Mesenchymal stem cell (in vitro differentiated cells and primary cell): ENCODE data around the gene MBIP.

ENCODE experiments used
- DNase-seq: peaks from one replicate; pipeline ENCODE4 v3.0.0-alpha.2; 2013
- H2AFZ ChIP-seq: one replicate; pipeline ENCODE4 v1.6.1; 2013; ENCODE audit warnings: low read depth, mild to moderate bottlenecking, control low read depth, inconsistent platforms, low read length, moderate library complexity
- H2AK5ac ChIP-seq: 2 replicates; pipeline ENCODE4 v1.6.1; 2013; ENCODE audit warnings: low read length, moderate library complexity, mild to moderate bottlenecking, inconsistent platforms; ENCODE audit not compliant: severe bottlenecking
- H2BK120ac ChIP-seq: one replicate; pipeline ENCODE4 v1.6.1; 2013; ENCODE audit warnings: low read depth, mild to moderate bottlenecking, inconsistent platforms, low read length, moderate library complexity
- H2BK12ac ChIP-seq, 2 experiments: one replicate each; pipeline ENCODE4 v1.6.1; 2013; ENCODE audit warnings: inconsistent platforms in 2 of 2, low read length in 2 of 2, mild to moderate bottlenecking in 2 of 2, moderate library complexity in 2 of 2, control low read depth in 1 of 2
- H2BK15ac ChIP-seq: one replicate; pipeline ENCODE4 v1.6.1; 2013; ENCODE audit warnings: mild to moderate bottlenecking, low read depth, inconsistent platforms; ENCODE audit not compliant: poor library complexity, severe bottlenecking
- H2BK5ac ChIP-seq: 2 replicates; pipeline ENCODE4 v1.6.1; 2013; ENCODE audit warnings: low read depth, mild to moderate bottlenecking, low read length, control low read depth, inconsistent platforms; ENCODE audit not compliant: poor library complexity, severe bottlenecking
- H3K14ac ChIP-seq, 2 experiments: one replicate each; pipeline ENCODE4 v1.6.1; 2013; ENCODE audit warnings: inconsistent platforms in 2 of 2, low read length in 2 of 2, control low read depth in 1 of 2, mild to moderate bottlenecking in 1 of 2, moderate library complexity in 1 of 2
- H3K18ac ChIP-seq, 2 experiments: one replicate each; pipeline ENCODE4 v1.6.1; 2013; ENCODE audit warnings: inconsistent platforms in 2 of 2, low read length in 2 of 2, control low read depth in 1 of 2, low read depth in 1 of 2, mild to moderate bottlenecking in 1 of 2
- H3K23ac ChIP-seq, 2 experiments: one replicate each; pipeline ENCODE4 v1.6.1; 2013; ENCODE audit warnings: inconsistent platforms in 2 of 2, low read length in 2 of 2, mild to moderate bottlenecking in 2 of 2, moderate library complexity in 2 of 2, control low read depth in 1 of 2
- H3K27ac ChIP-seq: 2 replicates; pipeline ENCODE4 v1.5.1; 2013; ENCODE audit warnings: mild to moderate bottlenecking, moderate library complexity, low read length, control low read depth, inconsistent platforms; ENCODE audit not compliant: poor library complexity, severe bottlenecking
- H3K27me3 ChIP-seq, 2 experiments: 2 replicates each; pipeline versions ENCODE4 v1.6.1 to v1.7.0; 2013; ENCODE audit warnings: low read length in 2 of 2, mild to moderate bottlenecking in 2 of 2, moderate library complexity in 2 of 2, control low read depth in 1 of 2, inconsistent platforms in 1 of 2; ENCODE audit not compliant: control insufficient read depth in 1 of 2, insufficient read depth in 1 of 2
- H3K36me3 ChIP-seq, 2 experiments: 2 replicates each; pipeline versions ENCODE4 v1.6.1 to v1.7.0; 2013; ENCODE audit warnings: low read length in 2 of 2, control low read depth in 1 of 2, inconsistent platforms in 1 of 2, low read depth in 1 of 2, mild to moderate bottlenecking in 1 of 2; ENCODE audit not compliant: insufficient read depth in 2 of 2, control insufficient read depth in 1 of 2
- H3K4ac ChIP-seq, 2 experiments: one replicate each; pipeline ENCODE4 v1.6.1; 2013; ENCODE audit warnings: inconsistent platforms in 2 of 2, low read length in 2 of 2, mild to moderate bottlenecking in 2 of 2, moderate library complexity in 2 of 2, control low read depth in 1 of 2, low read depth in 1 of 2
- H3K4me1 ChIP-seq: 2 replicates; pipeline ENCODE4 v1.6.1; 2013; ENCODE audit warnings: low read depth, low read length, control low read depth; ENCODE audit not compliant: control insufficient read depth, insufficient read depth
- H3K4me2 ChIP-seq: 2 replicates; pipeline ENCODE4 v1.6.1; 2013; ENCODE audit warnings: low read length, mild to moderate bottlenecking, inconsistent platforms; ENCODE audit not compliant: poor library complexity, severe bottlenecking
- H3K4me3 ChIP-seq, 2 experiments: 2 replicates each; pipeline versions ENCODE4 v1.5.1 to v1.7.0; 2013; ENCODE audit warnings: low read length in 2 of 2, mild to moderate bottlenecking in 2 of 2, control low read depth in 1 of 2, low read depth in 1 of 2; ENCODE audit not compliant: insufficient read depth in 1 of 2
- H3K79me1 ChIP-seq: replicated peaks from 2 replicates; pipeline ENCODE4 v1.6.1; 2013; ENCODE audit warnings: mild to moderate bottlenecking, control low read depth, low read length, inconsistent platforms; ENCODE audit not compliant: poor library complexity, severe bottlenecking
- H3K9ac ChIP-seq: 2 replicates; pipeline ENCODE4 v1.7.0; 2013; ENCODE audit warnings: mild to moderate bottlenecking, low read length, moderate library complexity
- H3K9me3 ChIP-seq: 2 replicates; pipeline ENCODE4 v1.7.0; 2013; ENCODE audit warnings: mild to moderate bottlenecking, low read length; ENCODE audit not compliant: control insufficient read depth
- H4K8ac ChIP-seq: one replicate; pipeline ENCODE4 v1.6.1; 2013; ENCODE audit warnings: inconsistent platforms, mild to moderate bottlenecking, low read length, moderate library complexity
- H4K91ac ChIP-seq: one replicate; pipeline ENCODE4 v1.6.1; 2013; ENCODE audit warnings: mild to moderate bottlenecking, low read length, inconsistent platforms
- WGBS: methylation state at CpG from one replicate; pipeline ENCODE4 v1.1.7; 2013; ENCODE audit warnings: mixed read lengths; 5-methylcytosine and 5-hydroxymethylcytosine counted together

The MBIP gene

DNA sequence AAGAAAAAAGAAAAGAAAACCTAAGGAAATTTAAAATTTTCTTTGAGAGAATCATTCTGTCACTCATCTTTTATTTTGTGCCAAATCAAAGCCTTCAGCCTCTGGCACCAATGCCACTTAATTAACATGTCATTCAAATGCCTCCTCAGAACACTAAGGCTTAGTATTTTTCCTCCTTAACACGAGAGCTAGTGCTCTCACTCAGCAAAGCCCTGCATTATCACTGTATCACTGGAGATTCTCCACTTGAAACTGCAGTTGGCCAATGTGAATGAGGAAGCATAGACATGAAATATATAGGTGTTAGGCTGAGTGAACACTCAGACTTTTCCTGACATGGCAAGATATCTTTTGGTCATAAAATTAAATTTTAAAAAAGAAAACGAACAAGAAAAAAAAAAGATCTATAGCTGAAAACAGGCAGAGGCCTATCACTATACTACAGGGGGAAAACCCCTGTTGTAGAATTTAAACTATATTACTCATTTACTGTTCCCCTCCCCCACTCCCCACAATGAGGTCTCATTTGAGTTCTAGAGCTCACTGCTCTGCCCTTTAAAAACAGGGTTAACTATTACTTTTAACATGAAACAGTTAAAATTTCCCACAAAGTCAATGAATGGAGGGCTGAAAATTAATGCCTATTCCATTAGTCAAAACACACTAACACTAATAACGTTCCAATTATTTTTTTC, 5.1 kb downstream of the MBIP start:
- H3K14ac ChIP-seq, result no peak overlapping the region
- no peak overlapping the region for H3K18ac ChIP-seq
- H2BK120ac ChIP-seq, result no peak overlapping the region
- H3K23ac ChIP-seq, result no peak overlapping the region
- no peak overlapping the region for H2BK15ac ChIP-seq
- no peak overlapping the region for H4K8ac ChIP-seq
- no peaks in the 10 kb centered on the region for H3K27me3 ChIP-seq
- H3K9ac ChIP-seq, result no peak overlapping the region
- H3K79me1 ChIP-seq, result peaks cover 18% of the 10 kb centered on the region
- no peak overlapping the region for H2AFZ ChIP-seq
- H4K91ac ChIP-seq, result no peak overlapping the region
- H3K4me2 ChIP-seq, result no peak overlapping the region
- no peak overlapping the region for H2AK5ac ChIP-seq
- no peak overlapping the region for H3K4me3 ChIP-seq
- no peak overlapping the region for H3K4ac ChIP-seq
- WGBS, result 84% methylated on average over 2 of the region's 3 CpGs
- H2BK5ac ChIP-seq, result no peak overlapping the region
- no peaks in the 10 kb centered on the region for H3K9me3 ChIP-seq
- H3K36me3 ChIP-seq, result peaks cover 0 to 32% of the 10 kb centered on the region in 2 experiments
- H3K27ac ChIP-seq, result no peak overlapping the region
- DNase-seq, result no peak
- no peak overlapping the region for H2BK12ac ChIP-seq
- no peaks in the 10 kb centered on the region for H3K4me1 ChIP-seq

DNA sequence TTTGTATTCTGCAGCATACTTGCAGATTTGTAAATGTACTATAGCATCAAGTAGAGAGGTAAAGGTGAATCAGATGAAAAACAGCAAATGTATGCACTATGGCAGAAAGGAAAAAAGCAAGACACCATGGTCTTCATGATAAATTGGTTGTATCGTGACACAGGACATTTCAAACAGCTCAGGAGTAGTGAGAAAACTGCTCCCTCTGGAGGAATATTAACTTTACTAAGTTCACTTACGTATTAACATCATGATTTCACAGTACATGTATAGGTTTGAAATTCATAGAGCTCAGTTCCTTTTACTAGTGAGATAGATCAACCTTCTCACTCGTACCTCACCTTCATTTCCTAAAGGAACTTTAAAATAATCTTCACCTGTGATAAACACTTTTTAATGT, 6.5 kb downstream of the MBIP start:
- DNase-seq, result no peak
- H4K8ac ChIP-seq, result no peak overlapping the region
- WGBS, result 80% methylated on average over 1 of the region's 3 CpGs

DNA sequence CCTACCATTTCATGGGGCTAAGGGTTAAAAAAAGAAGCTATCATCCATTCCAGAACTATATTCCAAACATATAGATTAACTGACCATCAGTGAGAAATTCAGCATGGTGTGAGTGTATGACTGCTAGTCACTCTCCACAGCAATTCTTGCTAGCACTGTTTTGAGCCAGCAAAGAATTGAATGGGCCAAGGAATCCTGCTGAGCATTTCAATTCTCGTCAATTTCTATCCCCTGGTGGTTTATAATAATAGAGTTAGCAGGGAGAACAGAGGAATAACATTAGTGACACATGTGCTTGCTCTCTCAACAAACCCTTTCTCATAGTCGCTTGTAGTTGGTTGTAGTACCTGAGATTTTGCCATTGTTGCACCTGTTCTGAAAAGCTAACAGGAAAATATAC, 7.2 kb downstream of the MBIP start:
- H3K18ac ChIP-seq, result no peak overlapping the region
- no peak overlapping the region for H3K27ac ChIP-seq
- 100% methylated on average over 1 of the region's 2 CpGs for WGBS
- H3K4me3 ChIP-seq, result no peak overlapping the region
- H3K4me2 ChIP-seq, result no peak overlapping the region
- no peak overlapping the region for H2BK15ac ChIP-seq
- no peak for DNase-seq
- H2BK5ac ChIP-seq, result no peak overlapping the region
- peaks cover 3 to 53% of the 10 kb centered on the region in 2 experiments for H3K36me3 ChIP-seq
- no peak overlapping the region for H2AK5ac ChIP-seq
- H4K8ac ChIP-seq, result no peak overlapping the region
- no peak overlapping the region for H3K4ac ChIP-seq
- no peaks in the 10 kb centered on the region for H3K27me3 ChIP-seq
- H2BK12ac ChIP-seq, result no peak overlapping the region
- no peak overlapping the region for H3K23ac ChIP-seq
- no peak overlapping the region for H4K91ac ChIP-seq
- H3K14ac ChIP-seq, result no peak overlapping the region
- H3K9ac ChIP-seq, result no peak overlapping the region
- H2AFZ ChIP-seq, result no peak overlapping the region
- peaks cover 21% of the 10 kb centered on the region for H3K79me1 ChIP-seq
- no peaks in the 10 kb centered on the region for H3K9me3 ChIP-seq
- H3K4me1 ChIP-seq, result no peaks in the 10 kb centered on the region
- no peak overlapping the region for H2BK120ac ChIP-seq

More for the DNA sequence above, 6.5 kb downstream of the MBIP start:
- Histone ChIP-seq H3K27ac (no peak overlapping the region), H3K4me2 (no peak overlapping the region), H3K4me3 (no peak overlapping the region), H2AK5ac (no peak overlapping the region), H3K4me1 (no peaks in the 10 kb centered on the region), H3K36me3 (peaks cover 3 to 46% of the 10 kb centered on the region in 2 experiments), H2BK120ac (no peak overlapping the region), H3K14ac (no peak overlapping the region), H3K18ac (no peak overlapping the region), H3K4ac (no peak overlapping the region), H3K9ac (no peak overlapping the region), H2BK15ac (no peak overlapping the region), H3K27me3 (no peaks in the 10 kb centered on the region), H3K79me1 (peaks cover 21% of the 10 kb centered on the region), H4K91ac (no peak overlapping the region), H2BK5ac (no peak overlapping the region), H2AFZ (no peak overlapping the region), H3K23ac (no peak overlapping the region), H3K9me3 (no peaks in the 10 kb centered on the region), H2BK12ac (no peak overlapping the region)

DNA sequence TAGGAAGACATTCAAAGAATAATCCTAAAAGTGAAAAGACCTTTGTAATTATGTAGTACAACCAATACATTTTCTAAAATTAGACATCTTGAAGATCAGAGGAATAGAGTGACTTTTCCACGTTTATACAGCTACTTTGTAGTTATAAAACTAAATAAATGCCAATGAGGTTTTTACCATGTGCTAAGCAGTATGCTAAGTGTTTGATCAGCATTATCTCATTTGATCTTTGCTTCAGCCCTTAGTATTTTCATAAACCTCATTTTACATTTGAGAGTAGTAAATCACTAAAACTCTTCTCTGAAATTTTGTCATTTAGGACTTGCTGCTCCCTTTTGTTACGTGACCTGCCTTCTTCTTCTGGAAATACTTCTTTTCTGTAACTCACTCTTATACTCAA, 13.6 kb downstream of the MBIP start:
- H3K27me3 ChIP-seq, result no peaks in the 10 kb centered on the region
- no peak overlapping the region for H2AK5ac ChIP-seq
- H4K91ac ChIP-seq, result no peak overlapping the region
- no peak overlapping the region for H3K4me2 ChIP-seq
- no peak for DNase-seq
- H3K23ac ChIP-seq, result no peak overlapping the region
- H3K9ac ChIP-seq, result no peak overlapping the region
- no peak overlapping the region for H2BK12ac ChIP-seq
- H2BK15ac ChIP-seq, result no peak overlapping the region
- no peak overlapping the region for H3K18ac ChIP-seq
- peaks cover 12 to 90% of the 10 kb centered on the region in 2 experiments for H3K36me3 ChIP-seq
- peaks cover 15% of the 10 kb centered on the region for H3K79me1 ChIP-seq
- no peak overlapping the region for H3K4me3 ChIP-seq
- H3K4me1 ChIP-seq, result no peaks in the 10 kb centered on the region
- no peak overlapping the region for H3K27ac ChIP-seq
- no peak overlapping the region for H2BK120ac ChIP-seq
- H3K14ac ChIP-seq, result no peak overlapping the region
- no CpG with 5 or more reads among the region's 2 CpGs for WGBS
- H2BK5ac ChIP-seq, result no peak overlapping the region
- H3K9me3 ChIP-seq, result no peaks in the 10 kb centered on the region
- H4K8ac ChIP-seq, result no peak overlapping the region
- H2AFZ ChIP-seq, result no peak overlapping the region
- H3K4ac ChIP-seq, result no peak overlapping the region
